GM19328 (cell line): ENCODE data around the gene RNLS.

Experiments used
- ATAC-seq: cut with Tn5 transposase; IDR thresholded peaks from one replicate; pipeline ENCODE4 v1.9.1; 2021; ENCODE audit warnings: mild to moderate bottlenecking, moderate library complexity; ENCODE audit not compliant: unreplicated experiment

Gene RNLS

DNA sequence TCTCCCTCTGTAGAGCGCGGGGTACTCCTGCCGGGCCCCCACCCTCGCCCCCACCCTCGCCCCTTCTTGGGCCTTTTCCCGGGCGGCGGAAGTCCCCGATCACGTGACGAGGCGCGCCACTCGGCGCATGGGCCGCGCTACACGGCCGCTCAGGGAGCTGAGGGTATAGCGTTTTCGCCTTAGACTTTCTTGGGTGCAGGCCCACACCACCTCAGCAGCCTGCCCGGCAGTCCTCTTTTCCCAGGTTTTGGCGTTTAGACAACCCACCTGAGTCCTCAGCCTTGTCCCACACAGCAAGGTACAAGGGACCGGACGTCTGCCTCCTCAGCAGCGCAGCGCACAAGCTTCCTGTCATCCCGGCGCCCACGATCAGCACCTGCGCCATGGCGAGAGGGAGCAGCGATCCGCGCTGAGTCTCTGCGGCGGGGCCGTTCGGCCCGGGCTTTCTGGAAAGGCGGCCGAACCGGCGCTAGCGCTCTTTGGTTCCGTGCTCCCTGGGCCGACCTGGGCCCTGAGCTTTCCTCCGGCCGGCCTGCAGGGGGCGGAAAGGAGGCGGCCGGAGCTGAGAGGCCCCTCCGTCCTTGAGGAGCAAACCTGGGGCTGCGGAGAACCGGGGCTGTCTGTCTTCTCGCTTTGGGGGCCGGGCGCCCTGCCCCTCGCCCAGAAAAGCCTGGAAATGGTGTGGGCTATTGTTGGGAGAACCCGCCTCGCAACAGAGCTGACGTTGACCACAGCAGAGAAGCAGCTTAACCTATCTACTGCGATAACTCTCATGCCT is at the start of gene RNLS:
RNLS (minus strand) TSS at position 513 of the 778 bp plus-strand sequence.
- ATAC-seq: peak; percentile 61

DNA sequence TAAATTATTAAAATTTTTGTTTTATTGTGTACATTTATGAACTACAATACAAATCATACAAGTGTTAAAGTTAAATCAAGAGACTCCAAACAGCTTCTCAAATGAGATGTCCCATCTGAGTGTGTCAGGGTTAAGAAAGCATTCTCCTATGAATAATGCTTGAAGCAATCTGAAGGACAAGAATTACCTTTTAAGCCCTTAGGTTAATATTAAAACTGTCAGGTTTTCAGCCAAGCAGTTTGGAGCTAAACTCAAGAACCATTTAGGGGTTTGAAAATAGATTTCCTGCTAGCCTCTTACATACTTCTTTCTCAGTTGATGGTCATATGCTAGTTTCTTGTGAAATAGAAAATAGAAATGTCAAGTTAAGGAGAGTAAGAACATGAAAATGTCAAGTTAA is 41.7 kb upstream of the RNLS start:
- ATAC-seq: no peak

GRCh38 chr10:88623835-88624234 is 40.7 kb upstream of the RNLS start:
- no peak for ATAC-seq

- ATAC-seq: no peak
Measured at GRCh38 chr10:88620441-88620840, 37.3 kb upstream of the RNLS start.

DNA sequence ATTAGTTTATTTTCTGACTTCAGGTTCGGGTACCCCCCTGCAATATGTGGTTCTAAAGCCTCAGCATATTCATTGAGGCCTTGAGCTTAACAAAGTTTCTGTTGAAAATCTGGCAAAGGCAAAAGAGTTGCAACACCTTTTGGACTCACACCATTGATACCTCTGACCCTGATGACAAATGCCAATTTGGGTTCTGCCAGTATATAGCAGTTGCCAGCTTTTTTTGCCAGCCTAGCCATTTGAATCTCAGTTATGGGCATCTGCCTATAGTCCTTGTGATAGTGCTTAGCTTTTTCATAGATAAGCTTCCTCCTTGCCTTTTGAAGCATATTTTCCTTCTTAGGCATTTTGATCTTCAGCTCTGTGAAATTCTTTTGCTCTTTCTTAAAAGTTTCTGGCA is 35.4 kb upstream of the RNLS start:
- no peak for ATAC-seq

- ATAC-seq: no peak
Measured at GRCh38 chr10:88617772-88618300, 34.7 kb upstream of the RNLS start.

DNA sequence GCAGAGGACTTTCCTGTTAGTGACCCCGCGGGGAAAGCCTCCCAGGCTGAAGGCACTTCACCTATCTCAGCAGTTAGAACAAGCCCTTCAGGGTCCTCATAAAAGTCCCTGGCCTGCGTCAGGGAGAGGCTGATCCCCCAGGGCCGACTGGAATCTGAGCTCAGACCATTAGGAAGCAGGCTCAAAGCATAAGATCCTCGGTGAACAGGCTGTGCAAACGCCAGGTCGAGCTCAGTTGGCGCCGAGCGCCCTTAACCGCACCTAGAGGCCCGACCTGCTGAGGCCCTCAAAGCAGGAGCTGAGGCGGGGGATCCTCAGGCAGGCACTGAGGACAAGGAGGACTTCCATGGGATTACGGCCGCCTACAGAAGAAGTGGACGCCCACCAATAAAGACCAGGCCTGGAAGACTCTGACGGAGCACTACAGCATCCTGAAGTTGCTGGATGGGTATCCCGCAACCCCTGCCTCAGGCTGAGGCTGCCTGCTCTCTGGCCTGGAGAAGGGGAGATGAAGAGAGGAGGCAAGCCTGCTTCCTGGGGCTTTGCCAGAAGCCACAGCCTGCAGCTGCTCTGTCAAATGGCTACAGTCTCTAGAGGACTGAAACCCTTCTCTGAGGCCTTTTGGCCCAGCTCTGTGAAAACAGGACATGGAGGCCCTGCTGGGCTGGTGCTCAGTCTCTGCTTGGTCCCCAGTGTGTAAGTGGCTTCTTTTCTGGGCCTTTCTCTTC is 33.3 kb upstream of the RNLS start:
- no peak for ATAC-seq

DNA sequence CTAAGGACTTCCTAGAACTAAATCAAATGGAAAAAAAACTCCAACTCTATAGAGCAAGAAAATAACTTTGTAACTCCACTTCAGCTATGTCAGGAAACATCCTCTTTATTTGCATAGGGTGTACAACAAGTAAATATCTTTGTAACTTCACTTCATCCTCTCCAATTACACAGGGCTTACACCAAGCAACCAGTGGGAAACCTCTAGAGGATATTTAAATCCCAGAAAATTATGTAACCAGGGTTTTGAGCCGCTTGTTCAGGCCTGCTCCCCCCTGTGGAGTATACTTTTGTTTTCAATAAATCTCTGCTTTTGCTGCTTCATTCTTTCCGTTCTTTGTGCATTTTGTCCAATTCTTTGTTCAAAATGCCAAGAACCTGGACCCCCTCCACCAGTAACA is 25.7 kb upstream of the RNLS start:
- ATAC-seq: no peak

DNA sequence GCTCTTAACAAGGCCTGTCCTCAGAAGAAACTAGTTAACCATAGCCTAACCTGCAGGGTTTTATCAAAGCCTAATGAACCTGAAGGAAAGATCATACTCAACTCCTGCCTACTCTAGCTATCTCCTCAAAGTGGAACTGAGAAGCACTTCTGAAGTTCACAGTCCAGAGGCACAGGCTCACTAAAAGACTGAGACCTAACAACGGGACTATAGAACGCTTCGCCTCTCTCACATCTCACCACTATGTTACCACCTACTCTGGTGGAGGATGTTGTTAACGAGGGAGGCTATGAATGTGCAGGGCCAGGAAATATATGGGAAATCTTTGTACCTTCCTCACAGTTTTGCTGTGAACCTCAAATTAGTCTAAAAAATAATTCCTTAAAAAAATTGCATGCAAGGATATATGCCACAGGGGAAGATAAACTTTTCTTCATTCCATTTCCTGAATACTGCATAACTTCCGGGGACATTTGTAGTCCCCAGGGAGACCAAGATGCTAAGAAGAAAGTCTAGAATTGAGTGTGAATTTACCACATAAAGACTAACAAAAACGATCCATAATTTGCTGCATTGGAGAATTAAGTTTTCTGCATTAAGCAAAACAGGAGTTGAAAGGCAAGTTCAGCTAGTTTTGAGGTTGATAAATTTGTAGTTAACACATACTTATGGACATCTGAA is 25.1 kb upstream of the RNLS start:
- no peak for ATAC-seq

GRCh38 chr10:88598055-88598454 is 14.9 kb upstream of the RNLS start:
- ATAC-seq: no peak

- no peak for ATAC-seq
Measured at GRCh38 chr10:88594482-88594881, 11.4 kb upstream of the RNLS start.

DNA sequence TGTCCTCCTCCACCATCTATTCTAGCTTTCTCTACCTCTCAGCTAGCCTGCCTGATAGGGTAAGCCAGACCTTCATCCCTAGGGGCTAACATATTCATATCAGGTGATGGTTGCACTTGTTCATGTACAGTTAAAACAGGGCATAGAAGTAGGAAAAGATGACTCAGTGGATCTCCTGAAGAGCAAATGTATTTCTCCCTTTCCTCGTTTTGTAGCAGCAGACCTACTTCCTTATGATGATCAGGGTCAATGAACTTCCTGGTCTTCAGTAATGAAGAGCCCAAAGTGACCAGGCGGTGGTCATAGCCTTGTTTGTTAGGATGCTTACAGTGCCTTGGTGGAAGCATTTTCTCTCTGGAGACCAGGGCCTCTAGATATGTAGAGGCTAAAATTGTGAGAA is 9.8 kb upstream of the RNLS start:
- no peak for ATAC-seq

- no peak for ATAC-seq
Measured at GRCh38 chr10:88592381-88592780, 9.3 kb upstream of the RNLS start.

DNA sequence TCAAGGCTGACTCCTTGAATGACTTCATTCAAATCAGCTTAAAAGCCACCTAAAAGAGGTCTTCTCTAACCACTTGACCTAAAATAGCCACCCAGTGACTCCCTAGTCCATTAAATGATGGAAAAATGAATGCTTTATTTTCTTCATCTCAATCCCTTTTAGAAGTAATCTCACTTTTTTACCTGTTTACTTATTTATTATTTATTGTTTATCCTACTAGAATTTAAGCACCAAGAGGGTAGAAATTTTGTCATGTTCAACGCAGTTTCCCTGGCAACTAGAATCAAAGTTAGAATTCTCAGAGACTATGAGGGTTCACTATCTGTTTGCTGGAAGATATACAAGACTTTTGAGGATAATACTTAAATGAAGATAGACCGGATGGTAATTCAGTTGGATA is 3.3 kb upstream of the RNLS start, which contains the start of gene LIPJ:
LIPJ (plus strand) TSS at position 301 of the 400 bp plus-strand sequence. CDS start 3,926 bp downstream, outside the sequence.
- no peak for ATAC-seq

DNA sequence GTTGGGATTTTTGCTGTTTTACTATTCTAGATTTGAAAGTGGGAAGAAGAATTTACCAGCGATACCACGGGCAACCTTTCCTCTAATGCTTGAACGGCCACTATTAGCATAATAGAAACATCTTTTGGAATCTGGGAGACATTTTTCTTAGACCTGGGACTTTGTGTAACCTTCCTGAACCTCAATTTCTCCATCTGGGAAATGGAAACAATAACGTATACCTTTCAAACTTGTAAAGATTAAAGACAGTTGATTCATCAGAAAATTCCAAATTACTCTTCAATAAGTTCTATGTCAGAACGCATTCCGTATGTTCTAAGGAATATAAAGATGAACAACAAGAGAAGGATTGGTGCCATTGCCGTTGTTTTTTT is 453 bp upstream of the RNLS start:
- no peak for ATAC-seq

- ATAC-seq: no peak
Measured at GRCh38 chr10:88582411-88582805, 710 bp downstream of the RNLS start.

GRCh38 chr10:88565072-88565471 is 18.0 kb downstream of the RNLS start:
- no peak for ATAC-seq

GRCh38 chr10:88562152-88562551 is 21.0 kb downstream of the RNLS start:
- no peak for ATAC-seq

DNA sequence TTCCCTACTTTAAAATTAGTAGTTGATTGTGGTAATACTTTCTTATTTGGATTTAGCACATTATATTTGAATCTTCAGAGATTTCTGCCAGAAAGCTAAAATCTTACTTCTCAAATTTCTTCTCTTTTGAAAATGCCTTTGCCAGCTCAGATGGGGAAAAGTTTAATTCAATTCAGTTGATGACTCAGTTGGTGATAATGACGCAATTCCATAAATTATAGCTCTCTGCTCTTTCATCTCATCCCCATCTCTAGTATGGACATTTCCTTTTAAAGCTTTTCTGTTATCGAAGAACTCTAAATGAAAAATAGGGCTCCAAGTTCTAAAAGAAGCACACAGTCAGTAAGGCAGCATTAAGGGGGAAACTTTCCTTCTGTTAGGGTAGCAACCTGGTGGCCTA is 25.5 kb downstream of the RNLS start:
- no peak for ATAC-seq

DNA sequence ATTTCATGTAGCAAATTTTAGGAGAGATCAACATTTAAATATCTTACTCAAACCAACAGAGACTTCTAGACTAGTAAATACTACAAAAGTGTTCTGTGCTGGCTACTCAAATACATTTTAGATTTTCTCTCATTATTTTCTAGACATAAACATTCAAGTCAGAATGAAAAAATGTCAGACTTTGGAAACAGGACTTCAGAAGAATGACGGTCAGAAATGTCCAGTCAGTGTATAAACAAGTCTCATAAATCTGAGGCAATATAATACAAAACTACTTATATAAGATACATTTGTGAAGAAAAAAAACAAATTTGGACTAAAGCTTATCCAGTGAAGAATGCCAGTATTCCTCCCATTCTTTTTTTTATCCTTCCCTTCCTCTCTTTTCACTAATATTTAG is 25.9 kb downstream of the RNLS start:
- ATAC-seq: no peak

DNA sequence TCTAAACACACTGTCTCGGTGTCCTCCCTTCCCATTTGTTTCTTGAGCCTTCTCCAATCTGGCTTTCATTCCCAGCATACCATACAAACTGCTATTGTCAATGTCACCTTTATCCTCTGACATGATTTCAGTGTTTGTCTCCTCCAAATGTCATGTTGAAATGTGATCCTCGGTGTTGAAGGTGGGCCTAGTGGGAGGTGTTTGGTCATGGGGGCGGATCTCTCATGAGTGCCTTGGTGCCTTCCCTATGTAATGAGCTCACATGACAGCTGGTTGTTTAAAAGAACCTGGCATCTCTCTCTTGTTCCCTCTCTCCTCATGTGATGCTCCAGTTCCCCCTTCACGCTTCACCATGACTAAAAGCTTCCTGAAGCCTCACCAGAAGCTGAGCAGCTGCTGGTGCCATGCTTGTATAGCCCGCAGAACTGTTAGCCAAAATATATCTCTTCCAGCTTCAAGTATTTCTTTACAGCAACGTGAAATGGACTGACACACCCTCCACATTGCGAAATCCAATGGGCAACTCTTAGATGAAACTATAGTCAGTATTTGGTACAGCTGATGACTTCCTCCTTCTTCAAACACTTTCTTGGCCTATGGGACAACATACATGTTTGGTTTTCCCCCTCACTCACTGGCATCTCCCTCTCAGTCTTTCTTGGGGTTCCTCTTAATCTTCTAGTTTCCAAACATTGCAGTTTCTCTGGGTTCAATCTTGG is 27.8 kb downstream of the RNLS start:
- no peak for ATAC-seq
